WERI-Rb-1 (cell line): ENCODE measurements around the gene TUBGCP2.

Experiments used
- DNase-seq: peaks from one replicate; pipeline ENCODE4 v3.0.0-alpha.2; 2020
- H3K27ac ChIP-seq: fragments of 250-450 bp; sonication (Bioruptor Pico); 2 replicates; pipeline ENCODE4 v1.5.1; 2020; ENCODE audit warnings: mild to moderate bottlenecking, moderate library complexity
- H3K27me3 ChIP-seq: fragments of 250-450 bp; sonication (Bioruptor Pico); 2 replicates; pipeline ENCODE4 v1.5.1; 2021; ENCODE audit warnings: mild to moderate bottlenecking, low read depth, moderate library complexity; ENCODE audit not compliant: insufficient read depth, severe bottlenecking
- H3K36me3 ChIP-seq: fragments of 250-450 bp; sonication (Bioruptor Pico); 2 replicates; pipeline ENCODE4 v1.5.1; 2020; ENCODE audit warnings: mild to moderate bottlenecking, moderate library complexity
- H3K4me3 ChIP-seq: 2 replicates; pipeline ENCODE4 v1.5.1; 2011; ENCODE audit warnings: low read depth, mild to moderate bottlenecking, control low read depth, low read length
- H3K9me3 ChIP-seq: fragments of 250-450 bp; sonication (Bioruptor Pico); 2 replicates; pipeline ENCODE4 v1.5.1; 2021; ENCODE audit warnings: mild to moderate bottlenecking, moderate library complexity; ENCODE audit not compliant: severe bottlenecking
- TF ChIP-seq, protein P1 (sequence below): IDR thresholded peaks from 2 replicates; pipeline ENCODE4 v1.5.1; 2011; ENCODE audit warnings: low read depth, mild to moderate bottlenecking, control low read depth, inconsistent platforms, low read length

The TUBGCP2 gene

DNA sequence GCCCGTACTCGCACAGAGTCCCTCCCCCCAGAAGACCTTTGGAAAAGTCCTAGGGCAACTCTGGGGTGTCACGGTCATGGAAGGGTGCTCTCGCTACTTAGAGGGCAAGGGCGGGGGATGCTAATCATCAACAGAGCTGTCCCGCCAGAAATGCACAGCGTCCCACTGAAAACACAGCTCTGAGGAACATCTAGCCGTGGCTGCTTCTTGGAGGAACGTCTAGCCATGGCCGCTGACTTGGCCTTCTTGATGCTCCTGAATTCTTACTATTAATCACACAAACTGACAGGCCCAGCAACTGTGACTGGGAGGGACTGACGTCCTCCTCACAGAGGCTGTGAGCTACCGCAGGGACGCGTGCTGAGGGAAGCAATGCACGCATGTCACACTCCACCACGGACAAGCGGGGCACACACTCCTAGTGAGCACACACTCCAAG is 1.7 kb downstream of the TUBGCP2 start:
- Histone ChIP-seq H3K9me3 (no peaks in the 10 kb centered on the region), H3K36me3 (peaks cover 27% of the 10 kb centered on the region), H3K27ac (no peak overlapping the region), H3K4me3 (no peak overlapping the region), H3K27me3 (no peaks in the 10 kb centered on the region)
- TF ChIP-seq, protein P1, sequence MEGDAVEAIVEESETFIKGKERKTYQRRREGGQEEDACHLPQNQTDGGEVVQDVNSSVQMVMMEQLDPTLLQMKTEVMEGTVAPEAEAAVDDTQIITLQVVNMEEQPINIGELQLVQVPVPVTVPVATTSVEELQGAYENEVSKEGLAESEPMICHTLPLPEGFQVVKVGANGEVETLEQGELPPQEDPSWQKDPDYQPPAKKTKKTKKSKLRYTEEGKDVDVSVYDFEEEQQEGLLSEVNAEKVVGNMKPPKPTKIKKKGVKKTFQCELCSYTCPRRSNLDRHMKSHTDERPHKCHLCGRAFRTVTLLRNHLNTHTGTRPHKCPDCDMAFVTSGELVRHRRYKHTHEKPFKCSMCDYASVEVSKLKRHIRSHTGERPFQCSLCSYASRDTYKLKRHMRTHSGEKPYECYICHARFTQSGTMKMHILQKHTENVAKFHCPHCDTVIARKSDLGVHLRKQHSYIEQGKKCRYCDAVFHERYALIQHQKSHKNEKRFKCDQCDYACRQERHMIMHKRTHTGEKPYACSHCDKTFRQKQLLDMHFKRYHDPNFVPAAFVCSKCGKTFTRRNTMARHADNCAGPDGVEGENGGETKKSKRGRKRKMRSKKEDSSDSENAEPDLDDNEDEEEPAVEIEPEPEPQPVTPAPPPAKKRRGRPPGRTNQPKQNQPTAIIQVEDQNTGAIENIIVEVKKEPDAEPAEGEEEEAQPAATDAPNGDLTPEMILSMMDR, result no peak
- DNase-seq, result no peak

- Histone ChIP-seq H3K27me3 (no peaks in the 10 kb centered on the region), H3K36me3 (peaks cover 21% of the 10 kb centered on the region), H3K9me3 (no peaks in the 10 kb centered on the region), H3K27ac (no peak overlapping the region), H3K4me3 (no peak overlapping the region)
- TF ChIP-seq, protein P1, result no peak
- DNase-seq, result no peak
Measured at GRCh38 chr10:133306097-133306476, 2.6 kb downstream of the TUBGCP2 start.

GRCh38 chr10:133303206-133303605 is 5.5 kb downstream of the TUBGCP2 start:
- TF ChIP-seq, protein P1, result no peak
- H3K27me3 ChIP-seq, result no peaks in the 10 kb centered on the region
- no peak overlapping the region for H3K4me3 ChIP-seq
- no peak overlapping the region for H3K27ac ChIP-seq
- peaks cover 27% of the 10 kb centered on the region for H3K36me3 ChIP-seq
- no peak for DNase-seq
- H3K9me3 ChIP-seq, result no peaks in the 10 kb centered on the region

DNA sequence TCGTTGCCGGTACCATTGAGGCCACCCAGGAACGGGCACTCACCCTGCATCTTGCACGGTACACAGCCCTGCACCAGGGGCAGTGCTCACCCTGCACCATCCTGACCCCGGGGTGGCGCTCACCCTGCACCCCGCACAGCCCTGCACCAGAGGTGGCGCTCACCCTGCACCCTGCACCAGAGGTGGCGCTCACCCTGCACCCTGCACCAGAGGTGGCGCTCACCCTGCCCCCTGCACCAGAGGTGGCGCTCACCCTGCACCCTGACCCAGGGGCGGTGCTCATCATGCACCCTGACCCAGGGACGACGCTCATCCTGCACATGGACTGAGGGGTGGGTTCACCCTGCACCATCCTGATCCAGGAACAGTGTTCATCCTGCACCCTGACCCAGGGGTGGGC is 6.4 kb downstream of the TUBGCP2 start:
- Histone ChIP-seq H3K9me3 (no peaks in the 10 kb centered on the region), H3K4me3 (no peak overlapping the region), H3K36me3 (peaks cover 36% of the 10 kb centered on the region), H3K27ac (no peak overlapping the region), H3K27me3 (no peaks in the 10 kb centered on the region)
- no peak for DNase-seq
- TF ChIP-seq, protein P1, result no peak

DNA sequence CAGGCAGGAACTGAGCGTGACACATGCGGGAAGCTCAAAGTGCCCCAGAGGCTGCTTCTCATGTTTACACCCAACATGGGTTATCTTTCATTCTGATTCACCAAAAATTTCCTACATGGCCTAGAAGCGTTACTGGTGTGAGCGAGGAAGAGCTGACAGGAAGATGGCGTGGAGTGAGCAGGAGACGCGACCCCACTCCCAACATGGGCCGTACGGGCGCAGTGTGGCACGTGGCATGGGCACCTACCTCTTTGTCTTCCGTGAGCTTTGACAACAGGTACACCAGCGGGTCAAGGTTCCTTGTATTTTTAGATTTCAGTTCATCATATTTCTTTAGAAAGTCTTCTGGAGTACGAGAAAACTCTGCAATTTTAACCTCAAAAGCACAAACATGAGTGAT is 8.9 kb downstream of the TUBGCP2 start:
- TF ChIP-seq, protein P1, result no peak
- H3K36me3 ChIP-seq, result peaks cover 56% of the 10 kb centered on the region
- H3K4me3 ChIP-seq, result no peak overlapping the region
- H3K27ac ChIP-seq, result no peak overlapping the region
- no peaks in the 10 kb centered on the region for H3K27me3 ChIP-seq
- no peaks in the 10 kb centered on the region for H3K9me3 ChIP-seq
- DNase-seq, result no peak

DNA sequence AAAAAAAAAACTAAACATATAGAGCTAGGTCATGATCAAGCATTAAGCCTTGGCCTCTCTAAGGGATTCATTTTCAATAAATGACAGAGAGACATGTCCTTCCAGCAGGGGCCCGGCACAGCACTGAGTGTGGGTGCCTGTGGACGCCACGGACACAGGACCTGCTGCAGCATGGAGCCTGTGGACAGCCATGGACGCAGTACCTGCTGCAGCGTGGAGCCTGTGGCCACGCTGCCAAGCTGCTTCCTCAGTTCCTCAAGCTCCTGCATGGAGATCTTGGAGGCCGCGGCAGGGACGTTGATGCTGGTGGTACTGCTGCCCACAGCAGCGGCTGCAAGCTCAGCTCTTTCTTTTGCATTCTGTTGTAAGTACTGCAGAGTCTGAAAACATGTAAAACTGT is 9.4 kb downstream of the TUBGCP2 start:
- H3K4me3 ChIP-seq, result no peak overlapping the region
- H3K36me3 ChIP-seq, result peaks cover 58% of the 10 kb centered on the region
- DNase-seq, result no peak
- H3K27me3 ChIP-seq, result no peaks in the 10 kb centered on the region
- TF ChIP-seq, protein P1, result no peak
- no peaks in the 10 kb centered on the region for H3K9me3 ChIP-seq
- no peak overlapping the region for H3K27ac ChIP-seq
